GM20000 (cell line): Measurements from ENCODE around the gene MUSK.

Experiments used
- DNase-seq: peaks from one replicate; pipeline ENCODE4 v3.0.0; 2012; ENCODE audit warnings: low spot score
- CTCF ChIP-seq: IDR thresholded peaks from 2 replicates; pipeline ENCODE4 v1.5.1; 2012; ENCODE audit warnings: mild to moderate bottlenecking, control low read depth; ENCODE audit errors: extremely low read depth, missing control alignments

The MUSK gene

GRCh38 chr9:110762783-110763182, 94.2 kb downstream of the MUSK start:
- no peak for TF ChIP-seq CTCF
- no peak for DNase-seq

GRCh38 chr9:110763568-110763967, 95.0 kb downstream of the MUSK start:
- no peak for DNase-seq
- no peak for TF ChIP-seq CTCF

- no peak for TF ChIP-seq CTCF
- DNase-seq = no peak
These were observed 95.4 kb downstream of the MUSK start for GRCh38 chr9:110764006-110764405.

GRCh38 chr9:110765926-110766325, 97.3 kb downstream of the MUSK start:
- no peak for TF ChIP-seq CTCF
- no peak for DNase-seq

- DNase-seq = no peak
- no peak for TF ChIP-seq CTCF
These were observed 99.0 kb downstream of the MUSK start for GRCh38 chr9:110767559-110768063.

GRCh38 chr9:110768886-110769285, 100.3 kb downstream of the MUSK start:
- no peak for TF ChIP-seq CTCF
- DNase-seq = no peak

- no peak for TF ChIP-seq CTCF
- no peak for DNase-seq
These were observed 101.1 kb downstream of the MUSK start for GRCh38 chr9:110769667-110770066.
